ENCODE measurements around the gene CUEDC1. TPM values are rescaled to one million over a fixed set of nuclear protein-coding genes. Genes with fewer than 3 reads are reported as not detected.

Gene CUEDC1
- total and polyA plus RNA-seq, 5 donors: 41.0 to 60.5 (median 54.7) TPM

DNA sequence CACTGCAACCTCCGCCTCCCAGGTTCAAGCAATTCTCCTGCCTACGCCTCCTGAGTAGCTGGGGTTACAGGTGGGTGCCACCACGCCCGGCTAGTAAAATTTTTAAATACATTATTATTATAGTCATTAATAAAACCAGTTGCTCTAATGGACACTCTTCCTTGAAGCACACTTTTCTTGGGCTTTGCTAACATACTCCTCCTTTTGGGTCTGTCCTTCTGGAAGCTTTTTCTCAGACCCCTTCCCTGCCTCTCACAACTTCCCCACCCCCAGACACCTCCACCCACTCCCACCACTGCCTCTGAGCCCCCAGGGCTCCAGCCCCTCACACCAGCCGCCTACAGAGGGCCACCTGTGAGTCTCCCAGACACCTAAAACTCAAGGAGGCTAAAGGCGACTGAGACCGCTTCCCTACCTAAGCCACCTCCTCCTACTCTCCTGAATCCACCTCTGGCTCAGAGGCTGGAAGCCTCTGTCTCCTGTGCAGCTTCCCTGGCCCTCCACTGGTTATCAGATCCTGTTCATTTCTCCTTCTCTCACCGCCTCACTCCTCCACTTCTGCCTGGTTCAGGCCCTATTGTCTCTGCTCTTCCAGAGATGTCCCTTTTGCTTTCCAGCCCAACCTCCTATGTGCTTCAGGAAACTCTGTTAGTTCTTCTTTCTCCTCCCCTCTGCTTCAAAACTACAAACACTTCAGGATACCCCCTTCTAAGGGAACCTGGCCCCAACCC, 2.1 kb upstream of the CUEDC1 start:
- intact Hi-C loops (cut with DNase I): loop anchor here in 2 of 4 donors (5.0 to 10.0 kb wide), 2 partner anchors 62 to 65 kb away; no protein-coding TSS in a partner anchor
- H3K27ac ChIP-seq (ENCODE audit: low read length): no peak overlapping the region

DNA sequence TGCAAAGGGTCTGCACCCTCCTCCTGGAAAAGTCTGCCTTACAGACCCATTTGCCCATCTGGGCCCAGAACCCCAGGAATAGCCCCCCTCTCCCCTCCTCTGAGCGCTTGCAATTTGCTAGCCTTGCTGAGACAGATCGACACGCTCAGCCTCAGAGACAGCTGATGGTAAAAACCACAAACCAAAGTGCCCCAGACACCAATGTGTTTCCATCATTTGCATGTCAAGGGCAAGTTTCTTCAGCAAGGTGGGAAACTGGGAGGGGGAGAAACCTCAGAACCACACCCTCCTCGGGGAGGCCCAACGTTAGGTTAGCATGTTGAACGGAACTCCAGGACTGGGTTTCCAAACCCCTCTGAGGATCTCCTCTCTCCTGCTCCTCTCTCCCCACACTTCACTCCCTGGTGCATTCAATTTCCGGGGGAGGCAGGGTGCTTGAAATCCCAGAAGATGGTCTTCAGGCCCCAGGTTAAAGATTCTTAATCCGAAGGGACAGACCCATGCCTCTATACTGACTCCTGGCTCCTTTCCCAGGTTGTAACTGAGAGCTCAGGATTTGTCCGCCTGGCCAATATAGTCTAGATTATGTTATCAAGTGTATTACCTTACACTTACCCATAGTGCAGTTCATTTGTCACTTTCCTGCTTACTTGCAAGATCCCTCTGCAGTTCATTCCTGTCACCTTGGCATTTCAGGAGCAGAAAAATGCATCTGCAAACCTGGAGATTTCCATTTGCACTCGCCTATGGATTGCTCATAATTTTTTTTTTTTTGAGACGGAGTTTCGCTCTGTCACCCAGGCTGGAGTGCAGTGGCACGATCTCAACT, 1.3 kb upstream of the CUEDC1 start:
- no peak for ATAC-seq
- no peak for DNase-seq
- no peak overlapping the region for H3K4me3 ChIP-seq (ENCODE audit: low read length)

More for the DNA sequence above, 2.1 kb upstream of the CUEDC1 start:
- DNase-seq (no peak), ATAC-seq (no peak)
- Histone ChIP-seq H3K4me3 (ENCODE audit: low read length) (no peak overlapping the region), H3K4me1 (ENCODE audit: control insufficient read depth, insufficient read depth, low read length) (peaks cover 20% of the 10 kb centered on the region), H3K27me3 (ENCODE audit: control insufficient read depth, insufficient read depth) (no peaks in the 10 kb centered on the region), H3K9me3 (ENCODE audit: control insufficient read depth, low read length) (no peaks in the 10 kb centered on the region)
- 95% methylated on average over 8 of the region's 8 CpGs for WGBS

DNA sequence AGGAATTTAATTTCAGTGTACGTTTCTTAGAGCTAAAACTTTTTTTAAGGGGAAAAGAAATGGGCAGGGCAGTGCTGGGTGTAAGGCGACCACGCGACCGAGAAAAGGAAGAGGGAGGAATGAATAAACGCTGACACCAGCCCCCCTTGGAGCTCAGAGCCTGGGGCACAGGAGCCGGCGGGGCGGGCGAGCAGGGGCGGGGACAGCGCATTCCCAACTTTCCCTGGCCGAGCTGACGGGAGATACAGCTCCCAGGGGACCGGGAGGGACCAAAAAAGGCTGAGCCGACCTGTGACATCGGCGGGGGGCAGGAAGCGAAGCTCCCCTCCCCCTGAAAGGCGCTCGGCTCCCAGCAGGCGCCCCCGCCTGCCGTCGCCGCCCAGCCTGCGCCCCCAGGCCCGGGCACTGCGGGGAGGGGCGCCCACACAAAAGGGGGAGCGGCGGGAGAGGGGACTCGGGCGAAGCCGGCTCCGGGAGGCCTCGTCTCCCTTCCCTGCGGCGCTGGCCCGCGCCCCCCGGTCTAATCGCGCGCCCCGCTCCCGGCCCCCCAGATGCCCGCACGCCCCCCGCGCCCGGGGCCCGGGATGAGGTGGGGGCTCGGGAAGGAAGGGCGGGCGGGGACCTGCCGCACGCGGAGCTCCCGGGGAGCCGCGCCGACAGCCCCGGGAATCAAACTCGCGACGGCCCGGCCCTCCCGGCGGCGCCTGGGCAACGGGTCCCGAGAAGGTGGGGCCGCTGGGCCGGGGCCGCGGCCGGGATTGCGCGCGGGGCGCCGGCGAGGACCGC, 622 bp downstream of the CUEDC1 start:
- Histone ChIP-seq H3K4me1 (ENCODE audit: control insufficient read depth, insufficient read depth, low read length) (peaks cover 24% of the 10 kb centered on the region), H3K9me3 (ENCODE audit: control insufficient read depth, low read length) (no peaks in the 10 kb centered on the region), H3K27ac (ENCODE audit: low read length) (peak overlapping the region; percentile 98), H3K4me3 (ENCODE audit: low read length) (peak overlapping the region; percentile 99), H3K27me3 (ENCODE audit: control insufficient read depth, insufficient read depth) (no peaks in the 10 kb centered on the region)
- DNase-seq (peak; percentile 93 to 95 (median 95)), ATAC-seq (peak; percentile 81 to 87)
- WGBS: under 1% methylated on average over 85 of the region's 85 CpGs
- intact Hi-C loops (cut with DNase I): loop anchor here (5.0 to 10.0 kb wide), 3 partner anchors 33 to 62 kb away; partner anchors contain the start of gene VEZF1 (in 1 of the 4)

More for the DNA sequence above, 1.3 kb upstream of the CUEDC1 start:
- Histone ChIP-seq H3K27ac (ENCODE audit: low read length) (peak overlapping the region; percentile 3), H3K4me1 (ENCODE audit: control insufficient read depth, insufficient read depth, low read length) (peaks cover 20% of the 10 kb centered on the region), H3K27me3 (ENCODE audit: control insufficient read depth, insufficient read depth) (no peaks in the 10 kb centered on the region), H3K9me3 (ENCODE audit: control insufficient read depth, low read length) (no peaks in the 10 kb centered on the region)
- intact Hi-C loops (cut with DNase I): loop anchor here in 2 of 4 donors (5.0 to 10.0 kb wide), 2 partner anchors 62 to 64 kb away; no protein-coding TSS in a partner anchor
- 62% methylated on average over 13 of the region's 13 CpGs for whole genome bisulfite sequencing

DNA sequence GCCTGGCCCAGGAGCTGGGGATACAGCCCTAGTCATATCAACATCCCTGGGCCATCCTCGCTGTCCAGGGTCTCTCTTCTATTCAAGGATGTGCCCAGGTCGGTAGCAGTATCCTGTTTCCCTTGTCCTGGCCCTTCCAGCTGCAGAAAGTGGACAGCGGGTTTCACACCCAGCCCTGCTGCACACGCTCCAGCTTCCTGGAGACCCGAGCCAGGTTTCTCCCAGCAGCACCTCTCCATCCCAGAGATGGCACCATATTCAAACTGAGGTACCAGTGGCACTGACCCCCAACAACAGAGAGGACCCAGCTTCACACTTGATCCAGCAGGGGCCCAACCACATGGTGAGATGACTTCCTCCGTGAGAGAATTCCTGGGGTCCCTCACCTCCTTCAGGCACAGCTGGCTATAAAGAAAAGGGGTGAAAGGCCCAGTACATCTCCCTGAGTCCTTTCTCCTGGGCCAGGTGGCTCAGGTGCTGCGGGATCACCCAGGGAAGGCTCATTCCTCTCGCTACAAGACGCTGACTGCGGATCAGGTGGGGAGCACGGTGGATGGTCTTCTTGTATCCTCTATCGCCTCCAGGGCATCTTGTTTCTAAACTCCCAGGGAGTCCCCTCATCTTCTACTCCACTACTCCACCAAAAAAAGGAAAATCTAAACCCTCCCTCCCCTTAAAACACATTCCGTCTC, 1.4 kb downstream of the CUEDC1 start:
- WGBS: 52% methylated on average over 13 of the region's 13 CpGs
- Histone ChIP-seq H3K27ac (ENCODE audit: low read length) (peak overlapping the region; percentile 98), H3K4me1 (ENCODE audit: control insufficient read depth, insufficient read depth, low read length) (peaks cover 30% of the 10 kb centered on the region), H3K9me3 (ENCODE audit: control insufficient read depth, low read length) (no peaks in the 10 kb centered on the region), H3K4me3 (ENCODE audit: low read length) (peak overlapping the region; percentile 99), H3K27me3 (ENCODE audit: control insufficient read depth, insufficient read depth) (no peaks in the 10 kb centered on the region)
- no peak for ATAC-seq
- intact Hi-C loops (cut with DNase I): loop anchor here in 3 of 4 donors (5.0 to 10.0 kb wide), 3 partner anchors 33 to 62 kb away; partner anchors contain the start of gene VEZF1 (in 1 of the 3)
- peak in 1 of 3 donors; percentile 60 for DNase-seq

DNA sequence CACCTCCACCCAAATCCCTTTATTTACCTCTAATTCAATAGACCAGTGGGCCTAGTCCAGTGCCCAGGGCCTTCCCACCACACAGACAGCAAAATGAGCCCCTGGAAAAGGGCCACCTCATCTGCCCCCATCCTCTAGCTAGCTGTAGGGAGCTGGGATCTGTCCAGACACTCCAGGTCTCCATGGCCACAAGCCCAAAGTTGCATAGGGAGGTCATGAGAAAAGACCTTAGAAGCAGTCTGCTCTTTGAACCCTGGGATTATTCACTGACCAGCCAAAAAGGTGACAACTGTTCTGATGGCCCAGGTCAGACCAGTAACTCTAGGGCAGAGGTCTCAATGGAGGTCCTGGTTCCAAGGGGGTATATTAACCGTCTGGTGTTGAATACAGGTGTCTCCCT, 2.0 kb downstream of the CUEDC1 start:
- ATAC-seq (no peak), DNase-seq (no peak)
- WGBS: 77% methylated on average over 1 of the region's 1 CpG
- Histone ChIP-seq H3K9me3 (ENCODE audit: control insufficient read depth, low read length) (no peaks in the 10 kb centered on the region), H3K4me3 (ENCODE audit: low read length) (no peak overlapping the region), H3K4me1 (ENCODE audit: control insufficient read depth, insufficient read depth, low read length) (peaks cover 33% of the 10 kb centered on the region), H3K27me3 (ENCODE audit: control insufficient read depth, insufficient read depth) (no peaks in the 10 kb centered on the region), H3K27ac (ENCODE audit: low read length) (peak overlapping the region; percentile 98)
- intact Hi-C loops (cut with DNase I): loop anchor here in 3 of 4 donors (5.0 to 10.0 kb wide), 3 partner anchors 34 to 61 kb away; partner anchors contain the start of gene VEZF1 (in 1 of the 3)

DNA sequence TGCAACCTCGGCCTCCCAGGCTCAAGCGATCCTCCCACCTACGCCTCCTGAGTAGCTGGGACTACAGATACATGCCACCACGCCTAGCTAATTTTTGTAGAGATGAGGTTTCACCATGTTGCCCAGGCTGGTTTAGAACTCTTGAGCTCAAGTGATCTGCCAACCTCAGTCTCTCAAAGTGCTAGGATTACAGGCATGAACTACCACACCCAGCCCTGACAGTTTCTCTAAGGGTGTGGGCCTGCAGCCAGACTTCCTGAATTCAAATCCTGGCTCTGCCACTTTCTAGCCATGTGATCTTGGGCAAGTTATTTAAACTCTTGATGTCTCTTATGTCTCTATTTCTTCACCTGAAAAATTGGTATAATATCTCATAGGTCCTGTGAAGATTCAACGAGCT, 5.6 kb downstream of the CUEDC1 start:
- Histone ChIP-seq H3K27ac (ENCODE audit: low read length) (peak overlapping the region; percentile 81), H3K4me3 (ENCODE audit: low read length) (no peak overlapping the region), H3K4me1 (ENCODE audit: control insufficient read depth, insufficient read depth, low read length) (peaks cover 41% of the 10 kb centered on the region), H3K9me3 (ENCODE audit: control insufficient read depth, low read length) (no peaks in the 10 kb centered on the region), H3K27me3 (ENCODE audit: control insufficient read depth, insufficient read depth) (no peaks in the 10 kb centered on the region)
- DNase-seq (peak in 1 of 3 donors; percentile 83), ATAC-seq (no peak)
- intact Hi-C loops (cut with DNase I): loop anchor here in 3 of 4 donors (5.0 to 10.0 kb wide), 3 partner anchors 38 to 57 kb away; partner anchors contain the start of gene VEZF1 (in 1 of the 3)
- WGBS: 90% methylated on average over 5 of the region's 5 CpGs

DNA sequence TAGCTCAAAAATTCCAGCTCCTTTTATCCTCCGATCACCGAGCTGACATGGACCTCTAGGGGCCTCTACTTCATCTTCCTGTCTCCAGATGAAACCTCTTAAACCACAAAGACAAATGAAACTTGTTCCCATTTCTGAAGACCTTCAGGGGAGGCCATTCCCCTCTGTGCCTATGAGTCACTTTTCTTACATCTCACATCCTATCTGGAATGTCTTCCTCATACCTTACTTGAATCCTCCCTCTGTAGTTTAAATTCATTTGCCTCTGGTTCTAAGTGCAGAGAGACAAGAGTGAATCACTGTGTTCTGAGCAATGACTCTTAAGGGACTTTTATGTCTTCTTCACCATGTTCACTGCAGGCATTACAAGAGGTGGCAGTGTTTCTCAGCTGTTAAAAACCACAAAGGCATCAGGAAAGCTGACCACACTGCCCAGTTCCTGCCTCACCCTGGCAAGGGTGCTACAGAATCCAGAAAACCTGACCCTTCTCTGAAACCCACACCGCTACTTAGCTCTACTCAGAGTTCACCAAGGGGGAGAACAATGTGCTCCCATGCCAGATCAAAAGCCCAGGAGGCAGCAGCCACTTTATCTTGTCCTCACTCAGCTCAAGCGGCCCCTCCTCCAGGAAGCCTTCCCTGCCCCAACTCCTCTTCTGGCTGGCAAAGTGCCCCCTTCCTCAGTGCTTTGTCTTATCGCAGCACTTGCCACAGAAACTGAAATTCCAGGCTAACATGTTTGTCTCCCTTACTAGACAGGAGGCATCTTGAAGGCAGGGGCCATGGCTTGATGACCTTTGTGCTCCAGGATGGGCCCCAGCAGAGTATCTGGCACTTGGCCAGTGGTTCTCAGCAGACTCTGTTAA, 6.4 kb downstream of the CUEDC1 start:
- peak in 1 of 3 donors; percentile 74 for DNase-seq
- H3K27me3 ChIP-seq (ENCODE audit: control insufficient read depth, insufficient read depth): no peaks in the 10 kb centered on the region
- WGBS: 40% methylated on average over 5 of the region's 5 CpGs
- H3K4me1 ChIP-seq (ENCODE audit: control insufficient read depth, insufficient read depth, low read length): peaks cover 38% of the 10 kb centered on the region
- H3K27ac ChIP-seq (ENCODE audit: low read length): peak overlapping the region; percentile 87
- peak; percentile 28 to 38 for ATAC-seq
- intact Hi-C loops (cut with DNase I): no loop called here
- H3K9me3 ChIP-seq (ENCODE audit: control insufficient read depth, low read length): no peaks in the 10 kb centered on the region
- no peak overlapping the region for H3K4me3 ChIP-seq (ENCODE audit: low read length)

DNA sequence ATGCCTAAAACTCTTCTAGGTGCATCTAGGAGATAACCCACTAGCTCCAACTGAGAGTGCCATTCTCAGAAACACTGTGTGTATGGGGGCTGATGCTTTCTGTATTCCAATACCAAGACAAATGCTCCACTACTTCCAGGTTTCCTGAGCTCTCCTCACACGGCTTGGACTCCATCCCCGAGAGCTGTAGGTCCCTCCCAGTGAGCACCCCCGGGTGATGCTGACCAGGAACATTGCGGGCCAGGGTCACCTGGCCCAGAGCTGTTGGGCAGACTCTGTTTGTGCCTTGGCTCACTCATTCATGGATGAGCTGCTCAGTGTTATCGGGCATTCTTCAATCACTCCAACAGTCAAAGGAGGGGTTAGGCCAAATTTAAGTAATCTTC, 7.0 kb downstream of the CUEDC1 start:
- no peak overlapping the region for H3K4me3 ChIP-seq (ENCODE audit: low read length)

DNA sequence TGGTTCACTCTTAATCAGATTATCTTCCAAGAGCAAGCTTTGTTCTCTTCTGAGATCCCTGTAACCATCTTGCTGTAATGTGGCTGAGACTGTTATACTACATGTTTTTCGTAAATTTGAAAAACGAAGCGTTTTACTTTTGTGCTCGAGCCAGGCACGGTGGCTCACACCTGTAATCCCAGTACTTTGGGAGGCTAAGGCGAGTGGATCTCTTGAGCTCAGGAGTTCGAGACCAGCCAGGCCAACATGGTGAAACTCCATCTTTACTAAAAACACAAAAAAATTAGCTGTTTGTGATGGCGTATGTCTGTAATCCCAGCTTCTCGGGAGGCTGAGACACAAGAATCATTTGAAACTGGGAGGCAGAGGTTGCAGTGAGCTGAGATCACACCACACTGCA, 7.8 kb downstream of the CUEDC1 start:
- H3K4me1 ChIP-seq (ENCODE audit: control insufficient read depth, insufficient read depth, low read length): peaks cover 27% of the 10 kb centered on the region
- H3K27ac ChIP-seq (ENCODE audit: low read length): peak overlapping the region; percentile 53
- H3K4me3 ChIP-seq (ENCODE audit: low read length): peak overlapping the region; percentile 18
- intact Hi-C loops (cut with DNase I): no loop called here
- no peaks in the 10 kb centered on the region for H3K27me3 ChIP-seq (ENCODE audit: control insufficient read depth, insufficient read depth)
- WGBS: 75% methylated on average over 9 of the region's 9 CpGs
- DNase-seq (no peak), ATAC-seq (no peak)
- no peaks in the 10 kb centered on the region for H3K9me3 ChIP-seq (ENCODE audit: control insufficient read depth, low read length)

More for the DNA sequence above, 7.0 kb downstream of the CUEDC1 start:
- intact Hi-C loops (cut with DNase I): no loop called here
- DNase-seq (no peak), ATAC-seq (peak in 1 of 2 donors; percentile 10)
- no peaks in the 10 kb centered on the region for H3K27me3 ChIP-seq (ENCODE audit: control insufficient read depth, insufficient read depth)
- WGBS: 70% methylated on average over 5 of the region's 5 CpGs
- H3K4me1 ChIP-seq (ENCODE audit: control insufficient read depth, insufficient read depth, low read length): peaks cover 33% of the 10 kb centered on the region
- H3K9me3 ChIP-seq (ENCODE audit: control insufficient read depth, low read length): no peaks in the 10 kb centered on the region
- peak overlapping the region; percentile 87 for H3K27ac ChIP-seq (ENCODE audit: low read length)

Measured in right cardiac atrium (tissue), 5 donors.